Endothelial cell (in vitro differentiated cells): ENCODE results near the gene MAP2K7. TPM values are rescaled to one million over a fixed set of nuclear protein-coding genes. Genes with fewer than 3 reads are reported as not detected.

Source experiments
- DNase-seq: peaks from one replicate; pipeline ENCODE4 v3.0.0; 2021; ENCODE audit warnings: low spot score
- H3K27ac Mint-ChIP-seq: one replicate; pipeline ENCODE4 v1.8.0; 2021; ENCODE audit warnings: mixed read lengths, inconsistent platforms; ENCODE audit not compliant: unreplicated experiment
- H3K27me3 Mint-ChIP-seq: one replicate; pipeline ENCODE4 v1.8.0; 2021; ENCODE audit warnings: mild to moderate bottlenecking, moderate library complexity, mixed read lengths, inconsistent platforms; ENCODE audit not compliant: unreplicated experiment
- H3K36me3 Mint-ChIP-seq: one replicate; pipeline ENCODE4 v1.8.0; 2021; ENCODE audit warnings: mild to moderate bottlenecking, low read depth, mixed read lengths, inconsistent platforms; ENCODE audit not compliant: unreplicated experiment
- H3K4me1 Mint-ChIP-seq: one replicate; pipeline ENCODE4 v1.8.0; 2021; ENCODE audit warnings: mild to moderate bottlenecking, mixed read lengths, inconsistent platforms; ENCODE audit not compliant: unreplicated experiment
- H3K4me3 Mint-ChIP-seq: one replicate; pipeline ENCODE4 v1.8.0; 2021; ENCODE audit warnings: mild to moderate bottlenecking, mixed read lengths, inconsistent platforms; ENCODE audit not compliant: unreplicated experiment
- H3K9me3 Mint-ChIP-seq: one replicate; pipeline ENCODE4 v1.8.0; 2021; ENCODE audit warnings: mixed read lengths, inconsistent platforms; ENCODE audit not compliant: unreplicated experiment
- CTCF ChIP-seq: fragments of 200-600 bp; sonication (generic); IDR thresholded peaks from one replicate; pipeline ENCODE4 v1.5.0; 2021; ENCODE audit warnings: antibody characterized with exemption; ENCODE audit not compliant: unreplicated experiment
- total RNA-seq: library from RNA; stranded (reverse); fragmentation: NEBNext Ultra II Directional; extraction: Animal tissue kit (Norgen Biotek cat#: 25700); gene quantifications from one replicate; pipeline ENCODE4 v1.2.1, GENCODE V29; 2021; ENCODE audit not compliant: unreplicated experiment

MAP2K7 gene
- total RNA-seq, 1 donor from 2014 or later: 31.1 TPM

DNA sequence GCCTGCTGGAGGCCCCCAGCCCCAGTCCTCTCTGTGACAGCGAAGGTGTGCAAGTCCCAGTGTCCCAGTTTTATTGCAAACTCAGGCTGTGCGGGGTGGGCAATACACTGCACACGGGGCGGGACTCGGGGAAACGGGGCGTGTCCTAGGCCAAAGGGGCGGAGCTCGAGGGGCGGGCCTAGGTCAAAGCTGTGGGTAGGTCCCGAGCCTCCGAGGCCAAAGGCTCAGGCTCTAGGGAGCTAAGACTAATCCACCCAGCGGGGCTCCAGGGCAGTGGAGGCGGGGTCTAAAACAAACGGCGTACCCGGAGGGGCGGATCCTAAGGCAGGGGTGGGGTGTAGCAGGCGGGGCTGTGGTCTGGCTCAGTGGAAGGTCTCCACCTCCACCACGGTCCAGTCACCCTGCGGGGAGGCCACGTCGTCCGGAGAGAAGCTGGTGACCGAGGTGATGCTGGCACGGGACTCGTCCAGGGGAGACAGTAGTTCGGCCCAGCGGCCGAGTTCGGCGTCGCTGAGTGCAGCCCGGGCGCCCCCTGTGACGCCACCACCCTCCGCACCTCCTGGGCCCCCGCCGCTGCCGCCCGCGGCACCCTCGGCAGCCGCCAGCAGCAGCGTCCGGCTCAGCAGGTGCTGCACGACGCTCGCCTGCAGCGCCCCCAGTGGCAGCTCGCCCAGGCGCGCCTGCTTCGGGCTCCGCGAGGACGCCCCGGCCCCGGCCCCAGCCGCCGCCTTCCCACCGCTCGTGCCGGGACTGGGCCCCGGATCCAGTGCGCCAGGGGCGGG is 34.8 kb upstream of the MAP2K7 start:
- Mint-ChIP-seq H3K27ac (no peak overlapping the region), H3K27me3 (peaks cover 30% of the 10 kb centered on the region), H3K4me3 (no peak overlapping the region), H3K4me1 (no peaks in the 10 kb centered on the region), H3K36me3 (no peaks in the 10 kb centered on the region), H3K9me3 (no peaks in the 10 kb centered on the region)
- DNase-seq: peak; percentile 80
- peak; percentile 97 for TF ChIP-seq CTCF

DNA sequence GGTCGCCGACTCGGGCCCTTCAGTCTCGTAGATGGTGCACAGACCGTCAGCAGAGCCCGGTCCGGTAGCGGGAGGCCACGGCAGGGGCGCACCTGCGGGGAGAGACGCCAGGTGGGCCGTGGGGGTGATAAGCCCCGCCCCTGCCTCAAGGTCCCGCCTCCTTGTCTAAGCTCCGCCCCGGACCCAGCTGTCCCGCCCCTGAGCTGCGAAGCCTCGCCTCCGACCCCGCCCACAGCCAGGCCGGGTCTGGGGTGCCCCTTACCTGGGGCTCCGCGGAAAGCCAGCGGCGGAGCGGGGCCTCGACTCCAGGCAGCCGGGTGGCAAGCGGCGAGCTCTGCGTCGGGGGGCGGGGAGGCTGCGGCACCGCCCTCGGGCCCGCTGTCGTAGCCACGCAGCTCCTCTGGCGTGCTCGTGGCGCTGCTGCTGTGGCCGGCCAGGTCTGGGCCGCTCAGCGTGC is 34.2 kb upstream of the MAP2K7 start:
- no peaks in the 10 kb centered on the region for H3K9me3 Mint-ChIP-seq
- no peak overlapping the region for H3K27ac Mint-ChIP-seq
- H3K27me3 Mint-ChIP-seq: peaks cover 27% of the 10 kb centered on the region
- DNase-seq: peak; percentile 53
- no peaks in the 10 kb centered on the region for H3K36me3 Mint-ChIP-seq
- TF ChIP-seq CTCF: peak; percentile 59
- H3K4me1 Mint-ChIP-seq: no peaks in the 10 kb centered on the region
- H3K4me3 Mint-ChIP-seq: no peak overlapping the region

DNA sequence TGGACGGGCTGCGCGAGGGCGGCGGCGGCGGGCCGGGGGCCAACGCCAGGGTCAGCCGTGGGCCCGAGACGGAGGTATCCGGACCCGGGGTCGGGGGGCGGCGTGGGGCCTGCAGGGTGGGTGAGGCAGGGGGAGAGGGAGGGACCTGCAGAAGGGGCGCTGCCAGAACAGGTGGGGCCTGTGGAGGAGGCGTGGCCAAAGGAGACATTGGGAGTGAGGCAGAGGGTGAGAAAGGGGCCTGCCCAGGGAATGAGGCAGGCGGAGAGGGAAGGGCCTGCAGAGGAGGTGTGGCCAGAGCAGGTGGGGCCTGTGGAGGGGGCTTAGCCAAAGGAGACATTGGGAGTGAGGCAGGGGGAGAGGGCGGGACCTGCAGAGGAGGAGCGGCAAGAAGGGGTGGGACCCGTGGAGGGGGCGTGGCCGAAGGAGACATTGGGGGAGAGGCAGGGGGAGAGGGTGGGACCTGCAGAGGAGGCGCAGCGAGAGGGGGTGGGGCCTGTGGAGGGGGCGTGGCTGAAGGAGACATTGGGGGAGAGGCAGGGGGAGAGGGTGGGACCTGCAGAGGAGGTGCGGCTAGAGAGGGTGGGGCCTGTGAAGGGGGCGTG is 33.7 kb upstream of the MAP2K7 start:
- Mint-ChIP-seq H3K9me3 (no peaks in the 10 kb centered on the region), H3K36me3 (no peaks in the 10 kb centered on the region), H3K27me3 (peaks cover 23% of the 10 kb centered on the region), H3K4me3 (no peak overlapping the region), H3K27ac (no peak overlapping the region), H3K4me1 (no peaks in the 10 kb centered on the region)
- no peak for DNase-seq
- no peak for TF ChIP-seq CTCF

DNA sequence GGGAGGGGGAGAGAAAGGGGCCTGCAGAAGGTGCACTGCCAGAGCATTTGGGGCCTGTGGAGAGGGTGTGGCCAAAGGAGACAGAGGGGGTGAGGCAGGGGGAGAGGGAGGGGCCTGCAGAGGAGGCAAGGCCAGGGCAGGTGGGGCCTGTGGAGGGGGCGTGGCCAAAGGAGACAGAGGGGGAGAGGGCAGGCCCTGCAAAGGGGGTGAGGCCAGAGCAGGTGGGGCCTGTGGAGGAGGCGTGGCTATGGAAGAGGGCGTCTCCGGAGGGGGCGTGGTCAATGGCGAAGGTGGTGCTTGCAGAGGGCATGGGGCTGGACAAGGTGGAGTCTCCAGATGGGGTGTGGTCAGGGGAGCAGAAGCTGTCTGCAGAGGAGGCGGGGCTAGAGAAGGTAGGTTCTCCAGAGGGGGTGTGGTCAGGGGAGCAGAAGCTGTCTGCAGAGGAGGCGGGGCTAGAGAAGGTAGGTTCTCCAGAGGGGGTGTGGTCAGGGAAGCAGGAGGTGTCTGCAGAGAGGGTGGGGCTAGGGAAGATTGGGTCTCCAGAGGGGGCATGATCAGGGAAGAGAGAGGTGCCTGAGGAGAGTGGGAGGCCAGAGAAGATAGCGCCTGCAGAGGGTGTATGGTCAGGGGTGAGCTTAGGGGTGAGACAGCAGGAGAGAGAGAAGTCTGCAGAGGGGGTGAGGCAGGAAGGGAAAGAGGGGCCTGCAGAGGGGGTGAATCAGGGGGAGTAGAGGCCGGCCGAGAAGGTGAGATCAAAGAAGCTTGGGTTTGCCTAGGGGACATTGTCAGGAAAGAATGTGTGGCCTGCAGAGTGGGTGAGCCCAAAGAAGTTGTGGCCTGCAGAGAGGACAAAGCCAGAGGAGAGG is 32.9 kb upstream of the MAP2K7 start:
- TF ChIP-seq CTCF: no peak
- H3K27me3 Mint-ChIP-seq: peaks cover 18% of the 10 kb centered on the region
- H3K27ac Mint-ChIP-seq: no peak overlapping the region

More for the DNA sequence above, 32.9 kb upstream of the MAP2K7 start:
- no peak for DNase-seq
- Mint-ChIP-seq H3K9me3 (no peaks in the 10 kb centered on the region), H3K4me1 (no peaks in the 10 kb centered on the region), H3K36me3 (no peaks in the 10 kb centered on the region), H3K4me3 (peak overlapping the region; percentile 26)
